22Rv1 (cell line): ENCODE data around the gene AXIN2.

Source experiments
- CTCF ChIP-seq: fragments of 450-650 bp; IDR thresholded peaks from 2 replicates; pipeline ENCODE4 v1.5.1; 2017; ENCODE audit warnings: mild to moderate bottlenecking
- ZFX ChIP-seq: fragments of 450-650 bp; IDR thresholded peaks from 2 replicates; pipeline ENCODE4 v1.6.1; 2017; ENCODE audit warnings: antibody characterized with exemption, borderline replicate concordance

- TF ChIP-seq CTCF: no peak
- no peak for TF ChIP-seq ZFX
Observed at GRCh38 chr17:65531256-65532100, 30.0 kb downstream of the AXIN2 start.
